Neuronal stem cell (in vitro differentiated cells): ENCODE measurements around the gene HSD11B1L.

Source experiments
- DNase-seq: peaks from one replicate; pipeline ENCODE4 v3.0.0-alpha.2; 2013; ENCODE audit warnings: low spot score
- H2AFZ ChIP-seq: one replicate; pipeline ENCODE4 v1.6.1; 2013; ENCODE audit warnings: mild to moderate bottlenecking, low read length, inconsistent platforms
- H2AK5ac ChIP-seq: 2 replicates; pipeline ENCODE4 v1.6.1; 2013; ENCODE audit warnings: low read depth, mild to moderate bottlenecking, inconsistent platforms, low read length, moderate library complexity, mixed read lengths
- H2BK120ac ChIP-seq: 2 replicates; pipeline ENCODE4 v1.6.1; 2013; ENCODE audit warnings: low read depth, mild to moderate bottlenecking, inconsistent platforms, low read length, moderate library complexity, mixed read lengths
- H2BK12ac ChIP-seq: one replicate; pipeline ENCODE4 v1.6.1; 2013; ENCODE audit warnings: low read length, inconsistent platforms
- H2BK15ac ChIP-seq: 2 replicates; pipeline ENCODE4 v1.6.1; 2013; ENCODE audit warnings: mild to moderate bottlenecking, low read length, inconsistent platforms, mixed read lengths
- H2BK5ac ChIP-seq: one replicate; pipeline ENCODE4 v1.6.1; 2013; ENCODE audit warnings: inconsistent platforms, mild to moderate bottlenecking, low read length, moderate library complexity
- H3K14ac ChIP-seq: one replicate; pipeline ENCODE4 v1.6.1; 2013; ENCODE audit warnings: low read length, inconsistent platforms
- H3K18ac ChIP-seq: 2 replicates; pipeline ENCODE4 v1.6.1; 2013; ENCODE audit warnings: low read length, inconsistent platforms
- H3K23ac ChIP-seq: 2 replicates; pipeline ENCODE4 v1.6.1; 2013; ENCODE audit warnings: low read depth, mild to moderate bottlenecking, mixed read lengths, low read length, inconsistent platforms; ENCODE audit not compliant: poor library complexity
- H3K27ac ChIP-seq: replicated peaks from 3 replicates; pipeline ENCODE4 v1.5.1; 2013; ENCODE audit warnings: low read length, inconsistent platforms
- H3K27me3 ChIP-seq, 3 experiments: 2 replicates each; pipeline ENCODE4 v1.6.1; 2013; ENCODE audit warnings: low read length in 3 of 3, mild to moderate bottlenecking in 2 of 3, inconsistent platforms in 1 of 3, low read depth in 1 of 3, mixed read lengths in 1 of 3, moderate library complexity in 1 of 3; ENCODE audit not compliant: control insufficient read depth in 3 of 3, insufficient read depth in 3 of 3
- H3K36me3 ChIP-seq, 2 donors: replicated peaks in 1 of 2; 2 replicates each; pipeline ENCODE4 v1.6.1; 2013; ENCODE audit warnings: low read length in 2 of 2; ENCODE audit not compliant: control insufficient read depth in 2 of 2, insufficient read depth in 2 of 2
- H3K4ac ChIP-seq: 2 replicates; pipeline ENCODE4 v1.6.1; 2013; ENCODE audit warnings: inconsistent platforms, mild to moderate bottlenecking, low read length, moderate library complexity
- H3K4me1 ChIP-seq, 2 donors: 1 replicate in 1 of 2; 2 replicates in 1 of 2; pipeline ENCODE4 v1.6.1; 2013; ENCODE audit warnings: low read length in 2 of 2, low read depth in 1 of 2; ENCODE audit not compliant: control insufficient read depth in 2 of 2, insufficient read depth in 1 of 2
- H3K4me2 ChIP-seq: one replicate; pipeline ENCODE4 v1.6.1; 2013; ENCODE audit warnings: mild to moderate bottlenecking, low read length, inconsistent platforms; ENCODE audit not compliant: insufficient read depth, poor library complexity, severe bottlenecking
- H3K4me3 ChIP-seq, 2 donors: 2 replicates each; pipeline ENCODE4 v1.5.1; 2013; ENCODE audit warnings: low read length in 2 of 2, mild to moderate bottlenecking in 2 of 2, inconsistent platforms in 1 of 2, moderate library complexity in 1 of 2
- H3K79me1 ChIP-seq: one replicate; pipeline ENCODE4 v1.6.1; 2013; ENCODE audit warnings: low read depth, mild to moderate bottlenecking, inconsistent platforms, low read length, moderate library complexity
- H3K9ac ChIP-seq: one replicate; pipeline ENCODE4 v1.6.1; 2013; ENCODE audit warnings: mild to moderate bottlenecking, low read depth, low read length, inconsistent platforms; ENCODE audit not compliant: poor library complexity
- H3K9me3 ChIP-seq, 2 donors: replicated peaks in 1 of 2; 2 replicates each; pipeline versions ENCODE3 to v1.6.1; 2013; ENCODE audit warnings: low read length in 2 of 2, mild to moderate bottlenecking in 2 of 2, inconsistent platforms in 1 of 2, low read depth in 1 of 2, mixed read lengths in 1 of 2, moderate library complexity in 1 of 2; ENCODE audit not compliant: control insufficient read depth in 2 of 2, insufficient read depth in 1 of 2
- H4K8ac ChIP-seq: one replicate; pipeline ENCODE4 v1.6.1; 2013; ENCODE audit warnings: low read depth, mild to moderate bottlenecking, inconsistent platforms, low read length, moderate library complexity
- H4K91ac ChIP-seq: one replicate; pipeline ENCODE4 v1.6.1; 2013; ENCODE audit warnings: low read length, low read depth, mild to moderate bottlenecking, inconsistent platforms; ENCODE audit not compliant: poor library complexity
- WGBS, 2 donors: extraction: QIAGEN DNeasy Blood & Tissue Kit; methylation state at CpG; one replicate each; pipeline ENCODE4 v1.1.7; 2013; ENCODE audit warnings: missing lambda C conversion rate in 2 of 2, mixed read lengths in 1 of 2; ENCODE audit not compliant: insufficient read length in 2 of 2, insufficient replicate concordance in 1 of 2; ENCODE audit errors: extremely low coverage in 2 of 2; 5-methylcytosine and 5-hydroxymethylcytosine counted together

HSD11B1L gene

DNA sequence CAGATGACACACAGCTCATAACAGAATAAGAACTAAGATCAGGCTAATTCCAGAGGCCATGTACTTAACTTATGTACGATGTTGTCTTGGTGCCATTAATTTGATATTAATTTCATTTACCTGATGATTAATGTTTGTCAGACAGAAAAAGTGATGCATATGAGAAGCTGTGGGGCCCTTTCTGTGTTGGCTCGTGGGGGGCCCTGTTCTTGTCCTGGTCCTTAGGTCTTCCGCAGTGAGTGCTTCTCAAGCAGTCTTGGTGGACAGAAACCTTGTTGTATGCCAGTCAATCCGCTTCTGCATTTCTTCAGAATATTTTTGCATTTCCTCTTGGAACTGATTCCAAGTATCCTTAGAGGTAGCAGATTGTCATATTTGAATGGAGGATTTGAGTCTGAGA lies 37.8 kb upstream of the HSD11B1L start:
- H3K4me3 ChIP-seq: no peak overlapping the region
- no peak overlapping the region for H2BK15ac ChIP-seq
- peaks cover 37 to 94% of the 10 kb centered on the region in 2 donors for H3K36me3 ChIP-seq
- no peak overlapping the region for H3K4ac ChIP-seq
- H3K4me1 ChIP-seq: no peaks in the 10 kb centered on the region
- H3K23ac ChIP-seq: no peak overlapping the region
- no peaks in the 10 kb centered on the region for H3K27me3 ChIP-seq
- no peak overlapping the region for H4K91ac ChIP-seq
- H2BK12ac ChIP-seq: no peak overlapping the region
- no peak overlapping the region for H3K4me2 ChIP-seq
- H3K9me3 ChIP-seq: no peaks in the 10 kb centered on the region
- H2BK5ac ChIP-seq: no peak overlapping the region
- H2AFZ ChIP-seq: no peak overlapping the region
- no peak overlapping the region for H2BK120ac ChIP-seq
- peaks cover 6% of the 10 kb centered on the region for H3K79me1 ChIP-seq
- H4K8ac ChIP-seq: no peak overlapping the region
- no peak overlapping the region for H3K18ac ChIP-seq
- no peak overlapping the region for H3K9ac ChIP-seq
- no CpG with 5 or more reads among the region's 4 CpGs for WGBS, 2 donors
- no peak overlapping the region for H2AK5ac ChIP-seq
- no peak overlapping the region for H3K14ac ChIP-seq
- DNase-seq: no peak
- no peak overlapping the region for H3K27ac ChIP-seq

DNA sequence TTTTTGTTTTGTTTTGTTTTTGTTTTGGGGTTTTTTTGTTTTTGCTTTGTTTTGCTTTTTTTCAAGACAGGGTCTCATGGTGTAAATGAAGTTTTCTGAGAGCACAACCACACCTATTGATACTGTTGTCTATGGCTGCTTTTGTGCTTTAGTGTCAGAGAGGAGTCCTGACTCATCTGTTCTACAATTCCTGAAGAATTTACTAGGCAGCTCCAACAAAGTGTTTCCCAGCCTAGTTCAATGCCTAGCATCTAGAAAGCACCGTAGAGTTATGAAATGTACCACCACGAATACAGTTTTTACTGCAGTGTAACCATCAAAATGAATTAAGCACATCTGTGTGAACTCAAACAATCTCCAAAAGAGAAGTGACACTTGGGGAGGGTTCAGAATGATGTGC lies 36.8 kb upstream of the HSD11B1L start:
- H2BK120ac ChIP-seq: no peak overlapping the region
- H3K79me1 ChIP-seq: peaks cover 6% of the 10 kb centered on the region
- no peak overlapping the region for H3K27ac ChIP-seq
- no peaks in the 10 kb centered on the region for H3K9me3 ChIP-seq
- no peak overlapping the region for H2BK15ac ChIP-seq
- H3K36me3 ChIP-seq: peaks cover 37 to 90% of the 10 kb centered on the region in 2 donors
- no peaks in the 10 kb centered on the region for H3K27me3 ChIP-seq
- H3K4me1 ChIP-seq: no peaks in the 10 kb centered on the region
- no peak for DNase-seq
- no peak overlapping the region for H3K14ac ChIP-seq
- H2AFZ ChIP-seq: no peak overlapping the region
- H4K8ac ChIP-seq: no peak overlapping the region
- no peak overlapping the region for H3K23ac ChIP-seq
- WGBS, 2 donors: no CpG with 5 or more reads among the region's 2 CpGs
- no peak overlapping the region for H3K9ac ChIP-seq
- H2BK5ac ChIP-seq: no peak overlapping the region
- no peak overlapping the region for H4K91ac ChIP-seq
- no peak overlapping the region for H3K4ac ChIP-seq
- no peak overlapping the region for H3K18ac ChIP-seq
- no peak overlapping the region for H2AK5ac ChIP-seq
- H2BK12ac ChIP-seq: no peak overlapping the region
- no peak overlapping the region for H3K4me2 ChIP-seq
- no peak overlapping the region for H3K4me3 ChIP-seq

DNA sequence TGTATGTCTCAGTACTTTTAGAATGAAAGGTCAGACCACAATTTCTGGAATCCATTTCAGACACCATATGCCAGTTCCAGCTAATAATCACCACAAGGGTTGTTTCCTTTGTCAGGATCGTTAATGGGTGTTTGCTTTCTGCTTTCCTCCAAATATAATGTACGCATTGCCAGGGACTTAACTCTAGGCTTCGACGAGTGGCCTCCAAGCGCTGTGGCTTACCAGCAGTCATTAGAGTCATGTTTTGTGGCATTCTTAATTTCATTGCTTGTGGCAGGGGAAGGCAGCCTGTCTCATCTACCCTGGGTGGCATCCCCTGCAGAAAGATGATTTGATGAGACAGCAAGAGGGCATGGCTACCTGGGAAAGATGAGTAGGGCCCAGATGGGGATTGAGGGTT lies 35.4 kb upstream of the HSD11B1L start:
- Histone ChIP-seq H3K79me1 (peaks cover 6% of the 10 kb centered on the region), H3K9ac (no peak overlapping the region), H3K9me3 (no peaks in the 10 kb centered on the region), H3K14ac (no peak overlapping the region), H3K27me3 (no peaks in the 10 kb centered on the region), H3K27ac (no peak overlapping the region), H2BK15ac (no peak overlapping the region), H2BK120ac (no peak overlapping the region), H3K4ac (no peak overlapping the region), H3K4me3 (no peak overlapping the region), H3K23ac (no peak overlapping the region), H2BK12ac (no peak overlapping the region), H4K91ac (no peak overlapping the region), H2BK5ac (no peak overlapping the region), H3K4me1 (no peaks in the 10 kb centered on the region), H3K4me2 (no peak overlapping the region), H3K36me3 (peaks cover 43 to 91% of the 10 kb centered on the region in 2 donors), H2AFZ (no peak overlapping the region), H2AK5ac (no peak overlapping the region), H3K18ac (no peak overlapping the region), H4K8ac (no peak overlapping the region)
- no peak for DNase-seq
- no CpG with 5 or more reads among the region's 5 CpGs for WGBS, 2 donors

DNA sequence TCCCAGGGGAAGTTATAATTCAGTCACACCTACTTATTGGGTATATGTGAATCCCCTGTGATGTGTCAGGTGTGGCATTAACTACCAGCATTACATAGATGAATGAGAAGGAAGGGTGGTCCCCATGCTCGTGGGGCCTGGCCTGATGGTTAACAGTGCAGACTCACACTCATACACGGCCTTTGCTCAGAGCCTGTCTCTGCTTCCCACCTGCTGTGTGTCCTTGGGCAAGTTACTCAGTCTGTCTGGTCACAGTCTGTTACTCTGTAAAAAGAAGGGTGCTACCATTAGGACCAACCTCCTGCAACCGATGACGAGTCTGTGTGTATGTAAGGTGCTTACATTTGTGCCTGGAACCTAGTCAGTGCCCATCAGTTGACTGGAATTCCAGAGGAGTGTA lies 34.1 kb upstream of the HSD11B1L start:
- H2BK12ac ChIP-seq: no peak overlapping the region
- no peak overlapping the region for H3K14ac ChIP-seq
- no peak overlapping the region for H3K4ac ChIP-seq
- no peak overlapping the region for H3K4me2 ChIP-seq
- no peak overlapping the region for H2BK15ac ChIP-seq
- H4K91ac ChIP-seq: no peak overlapping the region
- no peak overlapping the region for H3K27ac ChIP-seq
- H2AK5ac ChIP-seq: no peak overlapping the region
- H3K4me3 ChIP-seq: no peak overlapping the region
- H3K27me3 ChIP-seq: no peaks in the 10 kb centered on the region
- H2AFZ ChIP-seq: no peak overlapping the region
- H3K23ac ChIP-seq: no peak overlapping the region
- peaks cover 3% of the 10 kb centered on the region for H3K79me1 ChIP-seq
- no peak overlapping the region for H2BK5ac ChIP-seq
- H3K4me1 ChIP-seq: no peaks in the 10 kb centered on the region
- no CpG with 5 or more reads among the region's 4 CpGs for WGBS, 2 donors
- H2BK120ac ChIP-seq: no peak overlapping the region
- no peak overlapping the region for H3K18ac ChIP-seq
- H3K9ac ChIP-seq: no peak overlapping the region
- no peak overlapping the region for H4K8ac ChIP-seq
- DNase-seq: no peak
- H3K9me3 ChIP-seq: no peaks in the 10 kb centered on the region
- peaks cover 48 to 92% of the 10 kb centered on the region in 2 donors for H3K36me3 ChIP-seq
